Keratinocyte (primary cell): ENCODE results near the gene VWA3A. TPM values are rescaled to one million over a fixed set of nuclear protein-coding genes. Genes with fewer than 3 reads are reported as not detected.

Experiments used
- DNase-seq: peaks from one replicate; pipeline ENCODE4 v3.0.0-alpha.2; 2011; ENCODE audit warnings: low read depth, missing footprints, low spot score
- FAIRE-seq: peaks from 2 replicates; lab custom pipeline; 2011; peaks lifted over from hg19 to GRCh38; lab: Jason Lieb, UNC
- H2AFZ ChIP-seq: 2 replicates; pipeline ENCODE4 v1.6.0; 2012; ENCODE audit warnings: low read length, control low read depth, inconsistent platforms; ENCODE audit not compliant: control insufficient read depth
- H3K27ac ChIP-seq: 2 replicates; pipeline ENCODE4 v1.5.1; 2011; ENCODE audit warnings: low read length; ENCODE audit not compliant: control insufficient read depth, insufficient read depth
- H3K27me3 ChIP-seq: 3 replicates; pipeline ENCODE4 v1.6.0; 2011; ENCODE audit warnings: low read length; ENCODE audit not compliant: control insufficient read depth, insufficient read depth; ENCODE audit errors: extremely low read depth
- H3K36me3 ChIP-seq, 2 experiments: 2 replicates in 1 of 2; 3 replicates in 1 of 2; pipeline ENCODE4 v1.5.1; 2011; ENCODE audit warnings: low read length in 2 of 2, mild to moderate bottlenecking in 1 of 2; ENCODE audit not compliant: control insufficient read depth in 2 of 2, insufficient read depth in 2 of 2; ENCODE audit errors: extremely low read depth in 1 of 2
- H3K4me1 ChIP-seq: 3 replicates; pipeline ENCODE4 v1.5.1; 2011; ENCODE audit warnings: low read length; ENCODE audit not compliant: control insufficient read depth, insufficient read depth; ENCODE audit errors: extremely low read depth
- H3K4me2 ChIP-seq: 3 replicates; pipeline ENCODE4 v1.6.0; 2011; ENCODE audit warnings: low read depth, low read length; ENCODE audit not compliant: control insufficient read depth, insufficient read depth; ENCODE audit errors: extremely low read depth
- H3K4me3 ChIP-seq, 3 experiments: fragments of 200-600 bp in 1 of 3; sonication (generic) in 1 of 3; 2 replicates in 2 of 3; 3 replicates in 1 of 3; pipeline ENCODE4 v1.5.1; 2011 to 2016; ENCODE audit warnings: low read length in 3 of 3, mild to moderate bottlenecking in 3 of 3, control low read depth in 2 of 3, inconsistent platforms in 1 of 3, low read depth in 1 of 3, mixed read lengths in 1 of 3, mixed run types in 1 of 3, moderate library complexity in 1 of 3; ENCODE audit not compliant: control insufficient read depth in 2 of 3, insufficient read depth in 2 of 3; ENCODE audit errors: extremely low read depth in 1 of 3
- H3K79me2 ChIP-seq: 2 replicates; pipeline ENCODE4 v1.6.0; 2012; ENCODE audit warnings: low read length; ENCODE audit not compliant: control insufficient read depth, insufficient read depth
- H3K9ac ChIP-seq: 3 replicates; pipeline ENCODE4 v1.6.0; 2011; ENCODE audit warnings: low read length; ENCODE audit not compliant: control insufficient read depth, insufficient read depth; ENCODE audit errors: extremely low read depth
- H3K9me1 ChIP-seq: 3 replicates; pipeline ENCODE4 v1.6.0; 2011; ENCODE audit warnings: low read length; ENCODE audit not compliant: control insufficient read depth, insufficient read depth; ENCODE audit errors: extremely low read depth
- H3K9me3 ChIP-seq: 2 replicates; pipeline ENCODE4 v1.5.1; 2012; ENCODE audit warnings: low read depth, low read length; ENCODE audit not compliant: control insufficient read depth
- H4K20me1 ChIP-seq: 3 replicates; pipeline ENCODE4 v1.6.0; 2011; ENCODE audit warnings: low read length; ENCODE audit not compliant: control insufficient read depth, insufficient read depth; ENCODE audit errors: extremely low read depth
- CTCF ChIP-seq, 3 experiments: IDR thresholded peaks in 1 of 3; conservative IDR thresholded peaks in 1 of 3; optimal IDR thresholded peaks in 1 of 3; 2 replicates in 2 of 3; 3 replicates in 1 of 3; pipeline versions ENCODE3 to v1.5.1; 2011; ENCODE audit warnings: low read length in 3 of 3, mild to moderate bottlenecking in 3 of 3, moderate library complexity in 2 of 3, control low read depth in 1 of 3, inconsistent platforms in 1 of 3; ENCODE audit not compliant: insufficient read depth in 2 of 3; ENCODE audit errors: extremely low read depth in 1 of 3
- EZH2 ChIP-seq: IDR thresholded peaks from one replicate; pipeline ENCODE4 v1.6.1; 2012; ENCODE audit warnings: inconsistent platforms, mild to moderate bottlenecking, low read length, moderate library complexity
- dilution Hi-C: fragments of 300-500 bp; cut with MboI; formaldehyde crosslinking; loops from one replicate; pipeline ENCODE4 v1.7.0; 2020; ENCODE audit warnings: low sequenced_read_pairs; ENCODE audit not compliant: extremely low pct_ligation_motif_present
- polyA plus RNA-seq, 5 experiments: library from polyadenylated mRNA; depleted of rRNA in 3 of 5; stranded (reverse) in 3 of 5; stranded (forward) in 1 of 5; unstranded in 1 of 5; fragments of >200 nt; gene quantifications; 1 replicate in 1 of 5; 2 replicates in 3 of 5; 3 replicates in 1 of 5; pipeline versions ENCODE4 v1.2.1 to v1.2.3, GENCODE V29; 2011 to 2012; ENCODE audit warnings: missing spikeins in 2 of 5, low read depth in 1 of 5, low replicate concordance in 1 of 5

VWA3A gene
- polyA plus RNA-seq, 1 donor (not counting 4 experiments of a cell fraction or from before 2014, with no cell fraction given): 0.05 TPM

- H3K27ac ChIP-seq: no peak overlapping the region
- TF ChIP-seq CTCF (optimal IDR thresholded peaks at IDR 0.05 in 1 of 3, IDR thresholded peaks at IDR 0.05 in 1 of 3, conservative IDR thresholded peaks at IDR 0.05 in 1 of 3; ENCODE audit: extremely low read depth in 1 of 3, insufficient read depth in 2 of 3, low read length in 3 of 3) (no peak), EZH2 (no peak)
- dilution Hi-C loops: no loop called here
- H3K79me2 ChIP-seq: no peaks in the 10 kb centered on the region
- H3K9me1 ChIP-seq: no peaks in the 10 kb centered on the region
- no peak for FAIRE-seq
- no peak overlapping the region for H3K4me3 ChIP-seq
- no peak overlapping the region for H3K9ac ChIP-seq
- H3K36me3 ChIP-seq: no peaks in the 10 kb centered on the region
- H3K9me3 ChIP-seq: no peaks in the 10 kb centered on the region
- no peak overlapping the region for H3K4me2 ChIP-seq
- no peaks in the 10 kb centered on the region for H4K20me1 ChIP-seq
- no peak overlapping the region for H2AFZ ChIP-seq
- no peaks in the 10 kb centered on the region for H3K4me1 ChIP-seq
- DNase-seq: no peak
- H3K27me3 ChIP-seq: peaks cover 14% of the 10 kb centered on the region
Observed at GRCh38 chr16:22138482-22138881, 46.1 kb downstream of the VWA3A start.

- Histone ChIP-seq H4K20me1 (no peaks in the 10 kb centered on the region), H3K4me2 (no peak overlapping the region), H3K79me2 (no peaks in the 10 kb centered on the region), H3K9me1 (no peaks in the 10 kb centered on the region), H3K36me3 (no peaks in the 10 kb centered on the region), H2AFZ (no peak overlapping the region), H3K27me3 (peaks cover 14% of the 10 kb centered on the region), H3K4me3 (no peak overlapping the region), H3K4me1 (no peaks in the 10 kb centered on the region), H3K27ac (no peak overlapping the region), H3K9me3 (no peaks in the 10 kb centered on the region), H3K9ac (no peak overlapping the region)
- TF ChIP-seq CTCF (optimal IDR thresholded peaks at IDR 0.05 in 1 of 3, IDR thresholded peaks at IDR 0.05 in 1 of 3, conservative IDR thresholded peaks at IDR 0.05 in 1 of 3; ENCODE audit: extremely low read depth in 1 of 3, insufficient read depth in 2 of 3, low read length in 3 of 3): no peak
- no peak for TF ChIP-seq EZH2
- FAIRE-seq (no peak), DNase-seq (no peak)
- dilution Hi-C loops: no loop called here
Observed at GRCh38 chr16:22139008-22139407, 46.7 kb downstream of the VWA3A start.
